ENCODE data around the gene XKR7.

DNA sequence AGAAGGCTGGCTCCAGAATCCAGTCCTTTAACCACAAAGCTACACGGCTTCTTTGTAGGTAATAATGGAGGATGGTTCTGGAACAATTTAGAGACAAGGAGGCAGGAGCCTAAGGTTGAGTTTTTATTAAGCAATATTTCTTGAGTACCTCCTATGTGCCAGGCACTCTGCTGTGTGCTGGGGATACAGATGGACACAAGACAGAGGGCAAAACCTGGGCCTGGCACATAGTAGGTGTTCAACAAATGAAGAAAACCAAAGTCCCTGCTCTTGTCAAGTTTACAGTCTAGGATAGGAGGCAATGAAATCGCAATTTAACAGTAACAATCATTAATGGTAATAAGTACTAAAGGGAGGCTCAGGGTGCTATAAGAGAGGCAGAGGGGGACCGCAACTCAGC lies 59.7 kb downstream of the XKR7 start:
- TF ChIP-seq TSHZ2 (CRISPR knock-in tag; IDR thresholded peaks at IDR 0.05) (no peak), ZFP3 (CRISPR knock-in tag; IDR thresholded peaks at IDR 0.05) (no peak), RARB (CRISPR knock-in tag; IDR thresholded peaks at IDR 0.05) (no peak), TOX (CRISPR knock-in tag; IDR thresholded peaks at IDR 0.05; ENCODE audit: borderline replicate concordance) (no peak), CSDC2 (CRISPR knock-in tag; IDR thresholded peaks at IDR 0.05) (no peak), ARNTL (CRISPR knock-in tag; IDR thresholded peaks at IDR 0.05; ENCODE audit: borderline replicate concordance, low read depth) (no peak)
